ENCODE results near the gene FAM53B.

The FAM53B gene

DNA sequence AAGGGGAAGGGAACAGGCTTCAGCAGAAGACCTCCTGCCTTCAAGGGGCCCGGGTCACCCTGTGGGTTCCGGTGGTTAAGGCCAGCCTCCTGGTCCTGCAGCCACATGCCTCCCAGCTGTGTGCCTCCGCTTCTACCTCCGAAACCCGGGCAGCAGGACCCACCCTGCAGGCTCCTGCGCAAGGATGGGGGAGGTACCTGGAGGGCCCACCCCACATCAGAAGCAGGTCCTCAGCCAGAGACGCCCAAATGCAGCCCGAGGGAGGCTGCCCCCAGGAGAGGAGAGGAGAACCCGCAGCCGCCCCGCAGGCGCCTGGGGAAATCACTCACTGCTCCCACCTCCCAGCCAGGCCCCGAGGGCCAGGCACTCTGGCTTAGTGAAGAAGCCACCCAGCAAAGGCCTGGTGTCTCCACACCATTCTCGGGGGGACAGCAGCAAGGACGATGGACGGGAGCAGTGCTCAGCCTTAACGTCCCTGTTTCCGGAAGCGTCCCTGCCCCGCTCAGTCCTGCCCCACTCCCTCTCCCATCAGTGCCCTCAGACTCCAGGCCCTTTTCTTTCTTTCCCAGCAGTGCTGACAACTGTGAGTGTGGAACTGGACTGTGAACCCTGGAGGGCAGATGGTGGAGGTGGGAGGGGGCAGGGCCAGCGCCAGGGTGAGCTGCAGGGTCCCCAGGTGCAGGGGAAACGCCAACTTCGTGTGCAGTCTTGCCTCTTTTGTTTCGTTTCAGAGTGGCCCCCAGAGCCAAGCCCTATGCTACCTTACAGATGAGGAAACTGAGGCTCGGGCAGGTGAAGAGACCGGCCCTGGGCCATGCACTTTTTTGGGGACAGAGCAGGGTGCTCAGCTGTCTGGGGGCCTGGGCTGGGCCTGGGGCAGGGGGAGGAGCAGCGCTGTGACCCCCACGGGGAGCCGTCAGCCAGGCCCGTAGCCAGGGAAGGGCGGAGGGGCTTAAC is 138.0 kb downstream of the FAM53B start:
- no peak for DNase-seq

DNA sequence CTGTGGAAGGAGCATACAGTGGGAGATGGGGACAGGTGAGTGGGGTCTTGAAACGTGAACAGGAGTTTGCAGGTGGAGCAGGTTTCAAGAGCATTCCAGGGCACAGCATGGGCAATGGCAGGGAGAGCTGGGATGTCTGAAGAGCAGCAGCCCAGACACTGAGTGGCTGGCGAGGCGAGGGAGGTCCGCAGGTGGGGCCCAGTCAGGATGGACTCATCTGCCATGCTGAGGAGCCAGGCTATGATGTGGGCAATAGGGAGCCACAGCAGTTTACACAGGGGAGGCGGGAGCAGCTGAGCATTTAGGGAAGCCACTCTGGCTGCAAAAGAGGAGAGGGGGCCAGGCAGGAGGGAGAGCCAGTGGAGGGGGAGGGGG is 138.7 kb downstream of the FAM53B start:
- no peak for DNase-seq

DNA sequence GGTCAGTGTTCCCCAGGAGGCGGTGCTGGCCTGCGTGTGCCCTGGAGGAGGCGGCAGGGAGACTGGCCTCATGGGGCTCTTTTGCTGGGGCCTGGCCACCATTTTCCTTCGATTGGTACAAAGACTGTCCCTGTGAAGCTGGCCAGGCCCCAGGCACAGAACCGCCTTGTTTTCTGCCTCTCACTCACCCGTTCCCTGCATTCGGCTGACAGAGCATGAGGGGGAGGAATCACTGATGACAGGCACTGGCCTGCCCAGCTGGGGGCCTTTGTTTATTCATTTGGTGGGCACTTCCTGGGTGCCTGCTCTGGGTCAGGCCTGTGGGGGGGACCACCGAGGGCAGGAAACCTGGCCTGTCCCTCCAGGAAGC is 139.2 kb downstream of the FAM53B start:
- no peak for DNase-seq

DNA sequence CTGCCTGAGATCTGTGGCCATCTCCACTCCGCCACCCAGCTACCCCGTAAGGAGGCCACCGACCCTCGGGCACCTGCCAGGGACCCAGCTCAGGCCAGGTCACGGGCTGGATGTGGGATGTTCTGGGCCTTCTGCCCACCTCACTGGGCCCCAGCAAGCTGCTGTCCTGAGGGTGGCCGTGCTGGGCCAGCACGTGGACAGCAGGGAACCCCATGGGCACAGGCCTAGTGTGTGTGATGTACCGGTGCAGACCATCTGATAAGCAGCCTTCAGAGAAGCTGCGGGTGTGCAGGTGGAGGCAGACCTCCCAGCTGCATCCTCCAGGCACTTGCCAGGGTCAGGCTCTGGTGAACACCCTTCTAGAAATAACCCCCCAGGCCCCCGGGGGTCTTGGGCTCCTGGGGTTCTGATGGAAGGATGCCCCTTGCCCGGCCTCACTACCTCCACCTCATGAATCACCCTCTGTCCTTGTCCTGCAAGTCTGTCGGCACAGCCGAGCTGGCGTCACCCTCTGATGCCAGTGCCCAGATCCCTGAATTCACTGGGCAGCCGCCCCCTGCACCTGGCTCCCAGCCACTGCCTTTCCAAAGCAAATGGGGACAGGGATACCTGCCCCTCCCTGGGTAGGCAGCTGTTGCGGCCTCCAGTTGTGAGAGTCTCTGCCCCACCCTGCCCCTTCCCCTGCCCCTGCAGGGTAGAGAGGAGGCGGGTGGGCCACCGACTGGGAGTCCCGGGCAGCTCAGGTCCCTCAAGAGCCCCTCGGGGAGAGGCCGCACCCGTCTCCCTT is 139.8 kb downstream of the FAM53B start:
- DNase-seq: no peak

DNA sequence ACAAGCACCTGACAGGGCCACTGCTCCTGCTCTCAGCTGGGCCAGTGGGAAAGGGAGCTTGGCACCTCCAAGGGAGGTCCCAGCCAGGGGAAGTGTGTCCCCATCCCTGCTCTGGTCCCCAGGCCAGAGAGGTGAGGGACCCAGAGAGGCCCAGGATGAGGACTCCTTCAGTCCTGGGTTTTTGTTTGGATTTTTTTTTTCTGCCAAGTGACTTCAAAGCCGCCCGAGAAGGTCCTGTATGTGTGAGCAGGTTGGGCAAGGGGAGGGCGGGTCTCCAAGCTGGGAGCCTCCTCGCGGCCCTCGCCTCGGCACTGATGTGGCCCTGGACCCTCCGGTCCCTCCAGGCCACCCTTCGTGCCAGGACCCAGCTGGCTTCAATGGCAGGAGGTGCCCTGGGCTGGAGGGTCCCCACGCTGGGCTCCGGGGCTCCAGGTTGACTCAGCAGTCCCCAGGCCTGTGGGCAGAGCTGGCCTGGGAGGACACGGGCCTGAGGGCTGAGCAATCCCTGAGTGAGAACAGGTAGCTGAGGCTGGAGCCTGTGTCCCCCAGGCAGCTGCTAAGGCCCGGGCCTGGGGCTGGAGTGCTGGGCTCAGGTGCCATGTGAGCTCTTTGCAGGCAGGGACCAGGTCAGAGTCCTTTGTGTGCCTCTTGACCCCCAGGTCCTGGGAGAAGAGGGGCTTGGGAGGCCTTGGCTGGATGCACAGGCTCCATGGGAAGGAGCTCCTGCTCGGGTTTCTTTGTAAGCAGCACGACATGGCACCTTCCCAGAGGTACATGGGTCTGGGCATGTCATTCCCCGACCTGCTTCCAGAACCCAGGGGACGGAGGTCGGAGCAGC is 140.6 kb downstream of the FAM53B start:
- no peak for DNase-seq

DNA sequence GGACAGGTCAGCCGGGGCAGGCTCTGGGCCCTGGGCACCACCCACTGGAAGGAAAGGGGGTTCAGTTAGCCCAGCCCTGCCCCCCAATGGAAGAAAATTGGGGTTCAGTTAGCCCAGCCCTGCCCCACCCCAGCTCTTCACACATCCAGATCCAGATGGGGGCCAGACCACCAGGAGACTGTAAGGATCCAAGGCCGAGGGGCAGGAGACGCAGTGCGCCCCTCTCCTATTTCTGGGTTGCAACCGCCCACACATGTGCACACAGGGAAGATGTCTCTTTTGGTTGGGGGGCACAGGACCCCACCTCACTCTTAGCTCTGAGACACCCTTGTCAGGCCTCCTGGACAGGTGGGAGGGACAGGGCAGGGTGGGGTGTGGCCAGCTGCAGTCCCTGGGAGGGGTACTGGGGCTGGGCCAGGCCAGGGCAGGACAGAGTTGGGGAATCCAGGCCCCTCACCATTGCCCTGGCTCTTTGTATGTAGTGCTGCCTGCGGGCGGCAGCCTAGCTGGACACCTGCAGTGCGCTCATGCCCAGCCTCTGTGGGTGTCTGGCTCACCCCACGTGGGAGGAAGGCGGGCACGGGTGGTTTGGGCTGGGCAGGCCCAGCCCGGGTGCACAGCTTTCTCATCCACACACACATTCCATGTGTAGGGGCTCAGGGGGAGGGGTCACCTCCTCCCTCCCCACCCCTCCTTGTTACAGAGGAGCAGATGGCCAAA is 141.4 kb downstream of the FAM53B start:
- no peak for DNase-seq

DNA sequence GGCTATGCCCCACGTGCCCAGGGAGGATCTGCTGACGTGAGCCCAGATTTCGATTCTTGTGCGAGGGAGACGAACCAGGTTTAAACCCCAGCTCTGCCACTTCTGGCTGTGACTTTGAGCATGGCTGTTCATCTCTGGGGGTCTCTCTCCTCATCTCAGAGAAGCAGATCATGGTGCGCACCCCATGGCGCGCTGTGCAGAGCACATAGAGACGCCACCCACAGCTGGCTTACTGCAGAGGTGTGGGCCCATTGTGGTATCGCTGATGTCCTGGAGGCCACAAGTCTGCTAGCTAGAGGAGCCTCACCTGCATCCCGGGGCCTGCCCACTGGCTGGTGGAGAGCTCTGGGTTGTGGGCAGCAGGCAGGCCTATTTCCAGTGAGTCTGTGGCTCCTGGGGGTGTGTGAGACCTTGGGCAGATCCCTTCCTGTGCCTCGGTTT is 142.0 kb downstream of the FAM53B start:
- no peak for DNase-seq

DNA sequence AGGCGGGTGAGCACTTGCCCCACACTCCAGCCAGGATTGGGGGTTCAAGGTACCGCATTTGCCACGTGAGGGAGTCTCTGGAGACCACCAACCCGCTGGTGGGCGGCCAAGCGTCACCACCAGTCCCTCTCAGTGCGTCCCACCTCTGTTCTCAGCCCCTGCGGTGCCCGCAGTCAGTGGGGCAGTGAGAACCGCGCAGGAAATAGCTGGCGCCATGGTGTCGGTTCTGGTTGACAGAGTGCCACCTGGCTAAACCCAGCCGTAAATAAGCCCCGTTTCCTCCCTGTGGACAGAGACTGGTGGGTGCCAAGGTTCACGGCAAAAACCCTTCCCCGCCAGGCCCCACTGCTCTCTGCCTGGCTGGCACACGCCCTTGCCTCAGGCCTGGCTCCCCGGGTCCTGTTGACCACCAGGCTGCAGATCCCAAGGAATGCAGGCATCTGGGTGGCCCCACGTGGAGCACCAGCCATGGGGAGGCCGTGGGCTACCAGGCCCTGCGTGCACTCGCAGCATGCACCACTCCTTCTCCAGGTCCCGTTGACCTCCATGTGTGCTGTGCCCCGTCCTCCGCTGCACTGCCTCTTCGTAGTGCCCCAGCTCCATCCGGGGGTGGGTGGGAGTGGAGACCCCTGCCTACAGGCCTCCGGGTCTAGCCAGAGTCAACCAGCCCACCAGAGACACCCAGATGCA is 142.6 kb downstream of the FAM53B start:
- DNase-seq: no peak

DNA sequence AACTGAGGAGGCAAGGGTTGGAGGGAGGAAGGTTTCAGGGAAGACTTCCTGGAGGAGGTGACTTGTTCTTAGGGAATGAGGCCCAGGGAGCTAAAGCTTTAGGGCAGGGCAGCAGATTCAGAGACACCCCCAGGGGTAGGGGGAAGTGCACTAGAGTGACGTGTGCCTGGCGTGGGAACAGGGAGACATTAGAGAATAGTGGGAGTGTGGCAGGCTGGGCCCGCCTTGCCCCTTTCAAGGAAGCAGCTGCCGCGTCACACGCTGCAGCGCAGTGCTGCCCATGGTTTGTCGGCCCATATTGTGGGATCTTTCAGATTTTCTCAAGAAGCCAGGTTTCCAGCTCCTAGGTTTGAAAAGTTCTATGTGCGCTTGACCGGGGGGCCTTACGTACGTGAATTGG is 143.2 kb downstream of the FAM53B start:
- DNase-seq: no peak

DNA sequence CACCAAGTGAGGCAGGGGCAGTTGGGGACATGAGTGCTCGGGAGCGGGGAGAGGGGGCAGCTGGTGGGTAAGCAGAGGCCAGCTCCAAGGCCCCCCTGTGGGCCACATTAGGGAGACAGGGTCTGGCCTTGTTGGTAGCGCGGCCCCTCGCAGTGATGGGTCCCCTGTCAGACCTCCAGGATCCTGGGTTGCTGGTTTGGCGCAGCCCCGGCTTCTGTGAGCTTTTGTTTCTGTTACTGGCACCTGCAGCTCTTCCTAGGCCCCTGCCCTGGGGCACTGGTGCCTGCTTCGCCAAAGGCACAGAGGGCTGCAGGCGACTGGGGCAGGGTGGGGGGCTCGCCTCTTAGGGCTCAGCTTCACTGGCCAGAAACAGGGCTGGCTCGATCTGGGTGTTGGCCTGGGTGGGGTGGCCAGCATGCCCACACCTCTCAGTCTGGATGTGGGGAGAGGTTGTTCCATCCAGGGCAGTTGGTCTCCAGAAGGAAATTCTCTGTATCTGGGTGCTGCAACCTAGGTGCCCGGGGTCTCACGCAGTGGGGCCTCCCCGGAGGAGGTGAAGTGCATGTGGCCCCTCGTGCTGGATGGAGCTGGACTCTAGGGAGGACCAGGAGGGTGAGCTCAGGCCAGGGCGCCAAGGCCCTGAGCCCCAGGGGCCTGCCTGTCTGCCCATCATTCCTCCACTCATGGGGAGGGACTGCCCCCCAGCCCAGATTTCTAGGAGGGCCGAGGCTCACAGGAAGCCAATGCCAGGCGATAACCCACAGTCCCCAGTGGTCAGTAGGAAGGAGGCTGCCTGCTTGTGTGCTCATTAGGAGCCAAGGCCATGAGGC is 143.9 kb downstream of the FAM53B start:
- DNase-seq: no peak

DNA sequence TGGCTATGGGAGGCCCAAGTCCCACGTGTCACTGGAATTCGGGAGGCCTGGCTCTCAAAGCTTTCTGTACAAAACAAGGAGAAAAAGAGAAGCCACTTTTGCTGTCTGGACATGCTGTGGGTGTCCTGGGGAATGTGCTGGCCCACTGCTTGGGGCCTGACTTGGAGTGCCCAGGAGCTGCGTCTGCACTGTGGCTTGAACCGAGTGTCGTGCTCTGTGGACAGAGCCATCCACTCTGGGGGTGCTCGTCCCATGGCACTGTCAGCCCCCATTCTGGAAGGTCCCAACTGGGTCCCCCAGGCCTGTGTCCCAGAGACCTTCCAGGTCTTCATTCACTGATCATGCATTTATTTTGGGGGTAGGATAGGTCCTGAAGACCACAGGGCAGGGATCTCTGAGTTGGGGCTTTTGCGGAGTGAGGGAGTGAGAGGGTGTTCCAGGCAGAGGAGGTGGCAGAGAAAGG is 144.6 kb downstream of the FAM53B start:
- no peak for DNase-seq

DNA sequence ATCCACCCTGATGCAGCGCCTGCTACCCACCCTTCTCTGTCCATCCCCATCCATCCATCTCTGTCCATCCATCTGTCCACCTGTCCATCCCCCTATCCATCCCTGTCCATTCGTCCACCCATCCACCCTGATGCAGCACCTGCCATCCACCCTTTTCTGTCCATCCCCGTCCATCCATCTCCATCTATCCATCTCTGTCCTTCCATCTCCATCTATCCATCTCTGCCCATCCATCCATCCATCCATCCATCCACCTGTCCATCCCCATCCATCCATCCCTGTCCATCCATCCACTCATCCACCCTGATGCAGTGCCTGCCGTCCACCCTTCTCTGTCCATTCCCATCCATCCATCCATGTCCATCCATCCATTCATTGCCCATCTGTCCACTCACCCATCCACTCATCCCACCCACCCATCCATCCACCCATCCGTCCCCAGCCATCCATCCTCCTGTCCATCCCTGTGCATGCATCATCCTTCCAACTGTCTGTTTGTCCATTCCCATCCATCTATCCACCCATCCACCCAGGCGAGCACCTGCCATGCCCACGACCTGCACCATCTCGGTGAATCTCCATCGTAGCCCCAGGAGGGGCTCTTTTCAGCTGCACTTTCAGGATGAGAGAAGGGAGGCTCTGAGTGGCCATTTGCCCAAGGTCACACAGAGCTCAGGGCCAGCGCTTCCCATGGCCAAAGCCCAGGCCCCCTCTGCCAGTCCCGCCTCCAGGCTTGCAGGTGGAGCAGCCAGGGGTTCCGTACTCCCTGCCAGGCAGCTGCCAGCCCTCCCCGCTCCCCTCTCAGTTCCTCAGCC is 145.2 kb downstream of the FAM53B start:
- DNase-seq: no peak

DNA sequence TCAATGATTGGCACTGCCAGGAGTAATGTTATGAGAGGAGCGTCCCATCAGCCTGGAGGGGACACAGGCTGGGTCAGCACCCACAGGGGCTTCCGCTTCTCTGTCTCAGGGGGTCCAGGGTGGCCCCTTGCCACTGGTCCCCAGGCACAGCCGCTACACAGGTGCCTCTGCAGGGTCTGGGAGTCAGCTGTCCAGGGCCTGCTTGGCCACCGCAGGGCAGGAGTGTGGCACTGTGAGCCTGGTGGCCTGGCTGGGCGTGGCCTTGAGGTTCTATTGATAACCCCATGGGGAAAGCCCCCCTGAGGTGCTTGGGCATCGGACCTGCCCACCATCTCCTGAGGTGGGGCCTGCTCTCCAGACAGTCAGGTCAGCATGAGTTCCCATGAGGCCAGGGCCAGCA is 146.0 kb downstream of the FAM53B start:
- no peak for DNase-seq

DNA sequence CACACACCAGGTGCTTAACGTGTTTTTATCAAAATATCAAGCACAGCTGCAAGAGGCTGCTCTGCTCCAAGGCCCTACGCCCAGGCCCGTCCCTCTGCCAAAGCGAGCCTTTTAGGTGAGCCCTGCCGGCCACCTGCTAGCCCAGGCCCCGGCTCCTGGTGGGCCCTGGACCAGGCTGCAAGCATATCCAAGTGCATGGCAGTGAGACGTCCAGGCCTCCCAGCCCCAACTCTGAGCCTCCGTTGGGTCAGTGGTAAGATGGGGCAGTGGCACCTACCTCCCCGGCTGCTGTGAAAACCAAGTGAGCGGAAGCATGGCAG is 146.4 kb downstream of the FAM53B start:
- no peak for DNase-seq

DNA sequence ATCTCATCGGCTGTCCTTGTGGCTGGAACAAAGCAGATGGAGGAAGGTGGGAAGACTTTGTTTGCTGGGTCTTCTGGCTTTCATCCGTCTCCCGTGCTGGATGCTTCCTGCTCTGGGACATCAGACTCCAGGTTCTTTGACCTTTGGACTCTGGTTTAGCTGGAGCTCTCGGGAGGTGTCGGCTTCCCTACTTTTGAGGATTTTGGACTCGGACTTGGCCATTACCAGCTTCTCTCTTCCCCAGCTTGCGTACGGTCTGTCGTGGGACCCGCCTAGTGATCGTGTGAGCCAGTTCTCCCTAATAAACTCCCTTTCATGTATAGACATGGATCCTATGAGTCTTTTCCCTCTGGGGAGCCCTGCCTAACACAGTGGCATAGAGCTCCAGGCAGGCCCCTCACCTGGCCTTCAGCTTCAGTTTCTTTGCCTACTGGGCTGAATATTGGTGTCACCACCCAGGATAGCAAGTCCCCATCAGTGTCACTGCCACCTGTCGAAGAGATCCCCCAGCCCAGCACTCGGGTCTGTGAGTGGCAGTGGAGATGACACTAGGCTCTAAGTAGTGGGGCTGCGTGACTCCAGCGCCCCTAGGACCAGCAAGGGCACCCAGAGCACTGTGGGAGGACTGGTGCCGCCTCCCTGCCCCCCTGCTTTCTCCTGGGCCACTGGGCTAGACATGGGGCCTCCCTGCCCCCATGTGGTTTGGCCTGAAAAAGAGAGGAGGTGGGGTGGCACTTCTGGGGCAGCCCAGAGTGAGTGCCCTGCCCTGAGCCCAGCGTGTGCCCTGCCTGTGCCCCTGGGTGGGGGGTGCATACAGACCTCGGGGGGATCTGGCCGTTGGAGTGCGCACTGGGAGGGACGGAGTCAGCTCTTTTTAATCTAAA is 147.0 kb downstream of the FAM53B start:
- no peak for DNase-seq

DNA sequence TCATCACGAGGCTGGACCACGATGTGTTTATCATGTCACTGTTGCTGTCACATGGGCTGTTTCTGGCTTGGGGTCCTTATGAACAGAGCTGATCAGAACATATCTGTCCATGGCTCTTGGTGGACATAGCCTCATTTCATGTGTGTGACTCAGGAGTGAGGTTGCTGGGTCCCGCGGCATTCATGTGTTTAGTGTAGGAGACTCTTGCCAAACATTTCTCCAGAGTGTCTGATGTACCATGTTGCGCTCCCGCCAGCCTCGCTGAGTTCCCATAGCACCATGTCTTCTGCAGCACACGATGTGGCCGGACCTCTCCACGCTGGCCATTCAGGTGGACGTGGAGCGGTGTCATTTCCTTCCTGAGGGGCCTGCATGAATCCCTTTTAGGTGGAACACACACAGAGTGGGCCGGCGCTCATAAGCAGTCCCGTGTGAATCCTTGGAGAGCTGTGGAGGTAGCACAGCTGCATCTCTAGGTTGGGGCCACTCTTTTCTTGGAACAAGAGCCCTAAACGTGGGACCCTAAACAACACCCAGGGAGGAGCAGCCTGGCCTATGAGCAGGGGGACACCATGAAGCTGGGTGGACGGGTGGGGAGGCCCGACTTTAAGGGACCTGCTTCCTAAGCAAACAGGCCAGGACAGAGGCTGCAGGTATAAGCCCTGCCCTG is 147.9 kb downstream of the FAM53B start:
- no peak for DNase-seq

DNA sequence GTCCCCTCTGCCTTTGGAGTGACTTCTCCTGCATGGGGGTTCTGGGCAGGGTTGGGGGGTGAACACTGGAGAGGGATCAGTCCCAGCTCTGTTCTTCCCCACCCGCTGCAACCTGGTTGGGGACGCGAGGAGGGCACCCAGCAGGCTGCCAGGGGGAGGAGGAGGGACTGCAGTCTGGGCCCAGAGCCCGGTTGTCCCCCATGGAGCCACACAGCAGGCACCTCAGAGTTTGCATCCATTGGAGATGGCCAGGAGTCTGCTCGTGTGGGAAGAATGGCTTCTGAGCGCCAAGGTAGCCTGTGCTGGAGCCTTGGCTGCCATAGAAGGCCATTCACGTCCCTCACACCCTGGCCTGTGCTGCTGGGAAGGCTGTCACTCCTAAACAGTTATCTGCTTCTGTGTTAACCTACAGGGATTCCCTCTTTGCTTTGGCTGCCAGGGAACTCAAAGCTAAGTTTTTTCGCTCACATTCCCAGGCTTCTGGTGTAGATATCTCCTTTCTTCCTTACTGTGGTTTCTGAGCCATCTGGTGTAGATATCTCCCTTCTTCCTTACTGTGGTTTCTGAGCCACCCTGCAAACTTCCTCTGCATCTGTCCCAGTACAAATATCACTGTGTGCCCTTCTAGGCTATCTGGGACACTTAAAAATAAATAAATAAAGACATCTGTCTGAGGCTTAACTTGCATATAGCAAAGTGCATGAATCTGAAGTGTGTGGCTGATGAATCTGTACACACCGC is 148.9 kb downstream of the FAM53B start:
- no peak for DNase-seq

DNA sequence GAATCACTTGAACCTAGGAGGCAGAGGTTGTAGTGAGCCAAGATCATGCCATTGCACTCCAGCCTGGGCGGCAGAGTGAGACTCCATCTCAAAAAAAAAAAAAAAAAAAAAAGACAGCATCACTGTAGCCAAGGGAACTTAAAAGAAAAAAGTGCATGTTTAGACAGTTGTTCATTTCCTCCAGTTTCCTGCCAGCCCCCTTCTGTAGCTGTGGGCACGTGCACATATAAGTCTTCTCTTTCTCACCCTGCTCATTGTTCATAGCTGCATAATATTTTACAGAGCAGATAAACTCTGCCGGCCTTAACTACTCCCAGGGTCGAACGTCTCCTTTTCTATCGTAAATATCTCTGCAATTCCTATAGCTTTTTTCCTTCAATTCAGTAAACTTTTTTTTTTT is 149.9 kb downstream of the FAM53B start:
- DNase-seq: no peak

Data from activated effector memory CD4-positive, alpha-beta T cell treated with Interleukin-2 at 50 U/mL for 16 hours (primary cell).